BE2C (cell line): ENCODE data around the gene NACC2.

Source experiments
- DNase-seq: peaks from one replicate; pipeline ENCODE4 v3.0.0-alpha.2; 2020
- H3K27me3 ChIP-seq: fragments of 250-450 bp; sonication (Bioruptor Pico); 2 replicates; pipeline ENCODE4 v1.5.1; 2020; ENCODE audit warnings: mild to moderate bottlenecking
- H3K36me3 ChIP-seq: fragments of 250-450 bp; sonication (Bioruptor Pico); 2 replicates; pipeline ENCODE4 v1.5.1; 2020; ENCODE audit warnings: mild to moderate bottlenecking
- H3K4me1 ChIP-seq: fragments of 250-450 bp; sonication (Bioruptor Pico); 2 replicates; pipeline ENCODE4 v1.5.1; 2020
- H3K4me3 ChIP-seq: 2 replicates; pipeline ENCODE4 v1.5.1; 2011; ENCODE audit warnings: low read depth, low read length
- H3K9me3 ChIP-seq: fragments of 250-450 bp; sonication (Bioruptor Pico); 2 replicates; pipeline ENCODE4 v1.5.1; 2020
- TF ChIP-seq, protein P1 (sequence below): IDR thresholded peaks from 2 replicates; pipeline ENCODE4 v1.5.1; 2012; ENCODE audit warnings: mild to moderate bottlenecking, low read depth, low read length

Gene NACC2

DNA sequence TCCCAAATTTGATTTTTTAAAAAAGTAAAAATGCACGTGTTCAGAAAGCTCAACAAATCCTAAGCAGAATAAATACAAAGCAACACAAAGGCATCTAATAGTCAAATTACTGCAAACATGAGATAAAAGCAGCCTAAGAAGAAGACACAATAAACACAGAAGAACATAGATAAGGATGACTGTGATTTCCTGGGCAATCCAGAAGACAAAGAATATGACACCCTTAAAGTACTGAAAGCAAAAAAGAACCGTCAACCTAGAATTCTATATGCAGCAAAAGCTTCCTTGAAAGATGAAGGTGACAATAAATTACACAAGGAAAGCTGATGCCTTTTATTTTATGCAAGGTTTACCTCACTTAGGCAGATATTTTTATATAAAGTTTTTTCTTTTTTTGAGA, 58.2 kb downstream of the NACC2 start:
- Histone ChIP-seq H3K4me3 (no peak overlapping the region), H3K36me3 (no peaks in the 10 kb centered on the region), H3K9me3 (no peaks in the 10 kb centered on the region), H3K4me1 (no peaks in the 10 kb centered on the region), H3K27me3 (no peaks in the 10 kb centered on the region)
- no peak for DNase-seq
- TF ChIP-seq, protein P1, sequence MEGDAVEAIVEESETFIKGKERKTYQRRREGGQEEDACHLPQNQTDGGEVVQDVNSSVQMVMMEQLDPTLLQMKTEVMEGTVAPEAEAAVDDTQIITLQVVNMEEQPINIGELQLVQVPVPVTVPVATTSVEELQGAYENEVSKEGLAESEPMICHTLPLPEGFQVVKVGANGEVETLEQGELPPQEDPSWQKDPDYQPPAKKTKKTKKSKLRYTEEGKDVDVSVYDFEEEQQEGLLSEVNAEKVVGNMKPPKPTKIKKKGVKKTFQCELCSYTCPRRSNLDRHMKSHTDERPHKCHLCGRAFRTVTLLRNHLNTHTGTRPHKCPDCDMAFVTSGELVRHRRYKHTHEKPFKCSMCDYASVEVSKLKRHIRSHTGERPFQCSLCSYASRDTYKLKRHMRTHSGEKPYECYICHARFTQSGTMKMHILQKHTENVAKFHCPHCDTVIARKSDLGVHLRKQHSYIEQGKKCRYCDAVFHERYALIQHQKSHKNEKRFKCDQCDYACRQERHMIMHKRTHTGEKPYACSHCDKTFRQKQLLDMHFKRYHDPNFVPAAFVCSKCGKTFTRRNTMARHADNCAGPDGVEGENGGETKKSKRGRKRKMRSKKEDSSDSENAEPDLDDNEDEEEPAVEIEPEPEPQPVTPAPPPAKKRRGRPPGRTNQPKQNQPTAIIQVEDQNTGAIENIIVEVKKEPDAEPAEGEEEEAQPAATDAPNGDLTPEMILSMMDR = no peak

DNA sequence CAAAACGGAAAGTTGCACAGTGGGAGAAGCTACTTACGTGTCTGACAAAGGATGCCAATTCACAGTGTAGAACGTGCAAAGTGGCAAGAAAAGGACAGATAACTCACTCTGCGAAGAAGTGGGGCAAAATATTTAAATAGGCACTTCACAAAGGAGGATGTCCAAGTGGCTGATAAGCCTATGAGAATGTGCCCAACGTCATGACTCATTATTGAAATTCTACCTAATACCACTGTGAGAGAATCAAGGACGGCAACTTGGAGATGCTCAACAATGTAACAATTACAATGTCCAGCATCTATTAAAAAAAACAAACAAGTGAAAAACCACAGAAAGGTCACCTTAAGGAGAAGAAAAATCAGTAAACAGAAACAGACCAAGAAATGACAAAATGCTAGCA, 59.0 kb downstream of the NACC2 start:
- DNase-seq = no peak
- Histone ChIP-seq H3K4me3 (no peak overlapping the region), H3K9me3 (no peaks in the 10 kb centered on the region), H3K27me3 (no peaks in the 10 kb centered on the region), H3K4me1 (no peaks in the 10 kb centered on the region), H3K36me3 (no peaks in the 10 kb centered on the region)
- TF ChIP-seq, protein P1 = no peak

DNA sequence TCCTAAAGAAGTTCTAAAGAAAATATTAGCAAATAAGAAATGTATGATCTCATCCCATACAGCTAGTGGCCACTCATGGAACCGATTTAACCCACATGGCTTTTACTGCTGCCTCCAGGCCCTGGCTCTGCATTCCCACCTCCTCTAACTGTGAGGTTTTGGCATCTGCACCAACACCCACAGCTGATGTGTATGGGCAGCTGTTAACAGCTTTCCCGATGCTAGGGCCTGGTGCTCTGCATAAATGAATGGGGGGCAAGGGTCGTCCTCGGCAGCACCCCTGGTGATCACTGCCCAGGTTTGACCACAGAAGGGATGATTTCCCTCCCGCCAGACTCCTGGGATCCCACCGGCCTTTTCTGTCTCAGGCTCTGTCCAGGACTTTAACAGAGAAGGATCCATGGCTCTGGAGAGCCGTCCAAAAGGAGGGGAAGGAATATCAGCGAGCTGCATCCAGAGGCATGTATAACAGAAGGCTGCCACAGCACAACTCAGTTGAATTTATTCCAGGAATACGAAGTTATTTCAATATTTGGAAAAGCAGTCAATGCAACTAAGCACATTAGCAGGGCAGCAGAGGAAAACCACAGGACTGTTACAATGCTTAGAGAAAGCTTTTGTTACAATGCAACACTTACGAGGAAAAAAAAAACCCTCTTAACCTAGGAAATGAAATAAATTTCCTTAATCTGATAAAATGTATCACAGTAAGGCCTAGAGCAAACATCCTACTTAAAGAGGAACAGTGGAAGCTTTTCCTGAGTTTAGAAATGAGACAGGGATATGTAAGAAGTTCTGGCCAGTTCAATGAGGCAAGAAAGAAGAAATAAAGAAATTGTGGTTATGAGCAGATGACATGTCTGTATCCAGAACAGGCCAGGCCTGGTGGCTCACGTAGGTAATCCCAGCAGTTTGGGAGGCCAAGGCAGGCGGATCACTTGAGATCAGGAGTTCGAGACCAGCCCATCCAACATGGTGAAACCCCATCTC, 63.1 kb downstream of the NACC2 start:
- no peak for DNase-seq
- H3K36me3 ChIP-seq = no peaks in the 10 kb centered on the region; the same call in 1 of the 2 replicates

DNA sequence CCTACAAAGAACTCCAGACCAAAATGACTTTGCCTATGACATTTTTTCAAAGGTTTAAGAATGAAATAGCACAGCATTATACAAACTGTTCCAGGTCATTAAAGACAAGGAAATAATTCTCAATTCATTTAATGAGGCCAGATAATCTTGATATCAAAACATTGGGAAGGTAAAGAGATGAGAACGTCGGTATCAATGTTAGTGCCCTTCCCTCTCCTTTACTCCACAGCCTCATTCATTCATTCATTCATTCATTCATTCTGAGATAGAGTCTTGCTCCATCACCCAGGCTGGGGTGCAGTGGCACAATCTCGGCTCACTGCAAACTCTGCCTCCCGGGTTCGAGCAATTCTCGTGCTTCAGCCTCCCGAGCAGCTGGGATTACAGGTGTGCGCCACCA, 64.0 kb downstream of the NACC2 start:
- TF ChIP-seq, protein P1 = no peak
- no peak for DNase-seq
- H3K4me1 ChIP-seq = no peaks in the 10 kb centered on the region
- H3K4me3 ChIP-seq = no peak overlapping the region
- H3K27me3 ChIP-seq = no peaks in the 10 kb centered on the region
- H3K9me3 ChIP-seq = no peaks in the 10 kb centered on the region
- no peaks in the 10 kb centered on the region; the same call in 1 of the 2 replicates for H3K36me3 ChIP-seq

More for the DNA sequence above, 63.1 kb downstream of the NACC2 start:
- TF ChIP-seq, protein P1 = no peak
- H3K4me1 ChIP-seq = no peaks in the 10 kb centered on the region
- H3K4me3 ChIP-seq = no peak overlapping the region
- H3K9me3 ChIP-seq = no peaks in the 10 kb centered on the region
- no peaks in the 10 kb centered on the region for H3K27me3 ChIP-seq

DNA sequence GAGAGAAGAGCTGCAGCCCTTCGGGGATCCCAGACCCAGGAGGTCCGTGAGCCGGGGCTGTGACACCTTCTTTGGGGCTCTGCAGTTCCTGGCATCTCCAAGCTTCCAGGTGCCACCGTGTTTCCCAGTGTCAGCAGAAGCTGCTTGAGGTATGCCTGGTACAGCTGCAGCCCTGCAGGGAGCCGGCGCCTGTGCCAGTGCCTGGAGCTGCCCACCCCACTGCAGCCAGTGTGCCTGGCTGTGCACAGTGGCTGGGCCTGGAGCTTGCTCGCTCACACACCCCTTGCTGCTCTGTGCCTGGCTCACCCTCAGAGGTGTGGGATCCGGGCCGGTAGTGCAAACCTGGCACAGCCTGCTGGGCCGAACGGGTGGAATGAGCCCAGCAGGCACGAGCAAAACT, 65.5 kb downstream of the NACC2 start:
- TF ChIP-seq, protein P1 = no peak
- no peak overlapping the region for H3K4me3 ChIP-seq
- DNase-seq = no peak
- no peaks in the 10 kb centered on the region; the same call in 1 of the 2 replicates for H3K36me3 ChIP-seq
- no peaks in the 10 kb centered on the region for H3K27me3 ChIP-seq
- no peaks in the 10 kb centered on the region for H3K4me1 ChIP-seq
- no peaks in the 10 kb centered on the region for H3K9me3 ChIP-seq
